CD4-positive, CD25-positive, alpha-beta regulatory T cell (primary cell): ENCODE data around the gene TTLL5. TPM values are rescaled to one million over a fixed set of nuclear protein-coding genes. Genes with fewer than 3 reads are reported as not detected.

Source experiments
- ATAC-seq, 2 donors: fragments of 150-1000 bp; cut with Tn5 transposase; one replicate each; pipeline ENCODE4 v1.10.0; 2021; ENCODE audit warnings: low read depth in 2 of 2, moderate number of reproducible peaks in 2 of 2, moderate library complexity in 1 of 2
- DNase-seq, 3 donors: peaks; one replicate each; pipeline versions ENCODE4 v3.0.0 to v3.0.0-alpha.2; 2012 to 2022; ENCODE audit warnings: mixed read lengths in 1 of 3
- H3K27ac ChIP-seq: one replicate; pipeline ENCODE4 v1.7.0; 2013; ENCODE audit warnings: mild to moderate bottlenecking, low read length; ENCODE audit not compliant: insufficient read depth, poor library complexity, severe bottlenecking
- H3K27me3 ChIP-seq: one replicate; pipeline ENCODE4 v1.7.0; 2013; ENCODE audit warnings: low read length; ENCODE audit not compliant: control insufficient read depth, insufficient read depth
- H3K36me3 ChIP-seq: one replicate; pipeline ENCODE4 v1.7.0; 2013; ENCODE audit warnings: mild to moderate bottlenecking, low read length, moderate library complexity; ENCODE audit not compliant: control insufficient read depth, insufficient read depth
- H3K4me1 ChIP-seq: 2 replicates; pipeline ENCODE4 v1.7.0; 2013; ENCODE audit warnings: mild to moderate bottlenecking, low read length; ENCODE audit not compliant: insufficient read depth, control insufficient read depth, poor library complexity, severe bottlenecking
- H3K4me3 ChIP-seq: one replicate; pipeline ENCODE4 v1.7.0; 2013; ENCODE audit warnings: low read depth, mild to moderate bottlenecking, low read length, moderate library complexity
- H3K9me3 ChIP-seq, 2 experiments: 1 replicate in 1 of 2; 2 replicates in 1 of 2; pipeline ENCODE4 v1.7.0; 2013; ENCODE audit warnings: low read length in 2 of 2, mild to moderate bottlenecking in 1 of 2, moderate library complexity in 1 of 2; ENCODE audit not compliant: control insufficient read depth in 2 of 2
- H3K27ac Mint-ChIP-seq, 3 donors: one replicate each; pipeline ENCODE4 v1.8.0; 2020 to 2022; ENCODE audit warnings: mild to moderate bottlenecking in 3 of 3, mixed read lengths in 3 of 3, moderate library complexity in 2 of 3
- H3K27me3 Mint-ChIP-seq: one replicate; pipeline ENCODE4 v1.8.0; 2022; ENCODE audit warnings: mild to moderate bottlenecking, mixed read lengths
- H3K36me3 Mint-ChIP-seq: one replicate; pipeline ENCODE4 v1.8.0; 2020; ENCODE audit warnings: mixed read lengths
- H3K4me1 Mint-ChIP-seq, 4 donors: one replicate each; pipeline ENCODE4 v1.8.0; 2020 to 2022; ENCODE audit warnings: mixed read lengths in 4 of 4, mild to moderate bottlenecking in 1 of 4
- H3K4me3 Mint-ChIP-seq, 4 donors: one replicate each; pipeline ENCODE4 v1.8.0; 2020 to 2022; ENCODE audit warnings: mild to moderate bottlenecking in 4 of 4, mixed read lengths in 4 of 4, moderate library complexity in 3 of 4
- H3K9me3 Mint-ChIP-seq, 7 donors: one replicate each; pipeline ENCODE4 v1.8.0; 2020 to 2022; ENCODE audit warnings: mixed read lengths in 7 of 7, mild to moderate bottlenecking in 3 of 7, moderate library complexity in 2 of 7
- polyA plus RNA-seq, 4 donors: library from polyadenylated mRNA; unstranded; fragments of 300-500 nt; fragmentation: Illumina TruSeq; gene quantifications; one replicate each; pipeline ENCODE4 v1.2.3, GENCODE V29; 2021
- total RNA-seq: library from RNA; stranded (reverse); gene quantifications from one replicate; pipeline ENCODE4 v1.2.3, GENCODE V29; 2022

TTLL5 gene
- total and polyA plus RNA-seq, 5 donors from 2014 or later = 4.9 to 39.2 (median 8.7) TPM

GRCh38 chr14:75879031-75879430 lies 218.0 kb downstream of the TTLL5 start:
- no peak for ATAC-seq
- H3K4me3 Mint-ChIP-seq = no peak overlapping the region
- peak in 1 of 3 donors; percentile 14 for DNase-seq
- Histone ChIP-seq H3K27ac (no peak overlapping the region), H3K9me3 (no peaks in the 10 kb centered on the region), H3K4me1 (no peaks in the 10 kb centered on the region), H3K36me3 (peaks cover 2% of the 10 kb centered on the region), H3K4me3 (no peak overlapping the region), H3K27me3 (no peaks in the 10 kb centered on the region)
- H3K27me3 Mint-ChIP-seq = no peaks in the 10 kb centered on the region
- H3K4me1 Mint-ChIP-seq = no peaks in the 10 kb centered on the region
- H3K27ac Mint-ChIP-seq = no peak overlapping the region
- no peaks in the 10 kb centered on the region for H3K9me3 Mint-ChIP-seq
- peaks cover 32% of the 10 kb centered on the region for H3K36me3 Mint-ChIP-seq

GRCh38 chr14:75880512-75880911 lies 219.5 kb downstream of the TTLL5 start:
- Mint-ChIP-seq H3K27ac (no peak overlapping the region), H3K36me3 (peaks cover 31% of the 10 kb centered on the region), H3K4me1 (no peaks in the 10 kb centered on the region), H3K9me3 (no peaks in the 10 kb centered on the region), H3K4me3 (no peak overlapping the region), H3K27me3 (no peaks in the 10 kb centered on the region)
- no peak overlapping the region for H3K27ac ChIP-seq
- no peaks in the 10 kb centered on the region for H3K27me3 ChIP-seq
- peaks cover 2% of the 10 kb centered on the region for H3K36me3 ChIP-seq
- no peak overlapping the region for H3K4me3 ChIP-seq
- H3K4me1 ChIP-seq = no peaks in the 10 kb centered on the region
- no peaks in the 10 kb centered on the region for H3K9me3 ChIP-seq
- ATAC-seq = no peak
- DNase-seq = peak in 1 of 3 donors; percentile 16

- DNase-seq (no peak), ATAC-seq (no peak)
- Histone ChIP-seq H3K9me3 (no peaks in the 10 kb centered on the region), H3K4me1 (no peaks in the 10 kb centered on the region), H3K27me3 (no peaks in the 10 kb centered on the region), H3K4me3 (no peak overlapping the region), H3K36me3 (peaks cover 2% of the 10 kb centered on the region), H3K27ac (no peak overlapping the region)
- Mint-ChIP-seq H3K36me3 (peaks cover 35% of the 10 kb centered on the region), H3K9me3 (no peaks in the 10 kb centered on the region), H3K4me3 (no peak overlapping the region), H3K27ac (no peak overlapping the region), H3K27me3 (no peaks in the 10 kb centered on the region), H3K4me1 (peaks cover 0 to 6% (median 0%) of the 10 kb centered on the region in 4 donors)
Measured at GRCh38 chr14:75881994-75882393, 220.9 kb downstream of the TTLL5 start.

- Histone ChIP-seq H3K4me3 (no peak overlapping the region), H3K27ac (no peak overlapping the region), H3K36me3 (peaks cover 2% of the 10 kb centered on the region), H3K9me3 (no peaks in the 10 kb centered on the region), H3K27me3 (no peaks in the 10 kb centered on the region), H3K4me1 (no peaks in the 10 kb centered on the region)
- no peaks in the 10 kb centered on the region for H3K27me3 Mint-ChIP-seq
- no peaks in the 10 kb centered on the region for H3K9me3 Mint-ChIP-seq
- H3K4me3 Mint-ChIP-seq = no peak overlapping the region
- ATAC-seq = no peak
- DNase-seq = no peak
- peaks cover 0 to 6% (median 0%) of the 10 kb centered on the region in 4 donors for H3K4me1 Mint-ChIP-seq
- H3K27ac Mint-ChIP-seq = no peak overlapping the region
- peaks cover 49% of the 10 kb centered on the region for H3K36me3 Mint-ChIP-seq
Measured at GRCh38 chr14:75884198-75884611, 223.2 kb downstream of the TTLL5 start.

- Histone ChIP-seq H3K4me1 (no peaks in the 10 kb centered on the region), H3K4me3 (no peak overlapping the region), H3K27me3 (no peaks in the 10 kb centered on the region), H3K36me3 (peaks cover 2% of the 10 kb centered on the region), H3K9me3 (no peaks in the 10 kb centered on the region), H3K27ac (no peak overlapping the region)
- Mint-ChIP-seq H3K4me3 (no peak overlapping the region), H3K9me3 (no peaks in the 10 kb centered on the region), H3K27ac (peak overlapping the region in 1 of 3 donors; percentile 23), H3K27me3 (no peaks in the 10 kb centered on the region), H3K36me3 (peaks cover 47% of the 10 kb centered on the region), H3K4me1 (peaks cover 0 to 6% (median 0%) of the 10 kb centered on the region in 4 donors)
- ATAC-seq (no peak), DNase-seq (no peak)
Measured at GRCh38 chr14:75885829-75886228, 224.8 kb downstream of the TTLL5 start.

GRCh38 chr14:75886636-75887348 lies 225.7 kb downstream of the TTLL5 start:
- ATAC-seq = no peak
- Histone ChIP-seq H3K4me1 (no peaks in the 10 kb centered on the region), H3K27ac (no peak overlapping the region), H3K9me3 (no peaks in the 10 kb centered on the region), H3K27me3 (no peaks in the 10 kb centered on the region), H3K4me3 (no peak overlapping the region), H3K36me3 (peaks cover 2% of the 10 kb centered on the region)
- H3K4me1 Mint-ChIP-seq = peaks cover 0 to 6% (median 0%) of the 10 kb centered on the region in 4 donors
- no peaks in the 10 kb centered on the region for H3K27me3 Mint-ChIP-seq
- no peak overlapping the region for H3K27ac Mint-ChIP-seq
- H3K36me3 Mint-ChIP-seq = peaks cover 53% of the 10 kb centered on the region
- no peak for DNase-seq
- H3K9me3 Mint-ChIP-seq = no peaks in the 10 kb centered on the region
- no peak overlapping the region for H3K4me3 Mint-ChIP-seq

- peaks cover 0 to 6% (median 0%) of the 10 kb centered on the region in 4 donors for H3K4me1 Mint-ChIP-seq
Measured at GRCh38 chr14:75888945-75889344, 227.9 kb downstream of the TTLL5 start.

GRCh38 chr14:75896341-75896740 lies 235.3 kb downstream of the TTLL5 start:
- no peaks in the 10 kb centered on the region for H3K4me1 Mint-ChIP-seq
- ATAC-seq (no peak), DNase-seq (no peak)
- no peaks in the 10 kb centered on the region for H3K9me3 ChIP-seq
- no peaks in the 10 kb centered on the region for H3K9me3 Mint-ChIP-seq
- no peaks in the 10 kb centered on the region for H3K4me1 ChIP-seq
- no peak overlapping the region for H3K27ac ChIP-seq
- H3K27ac Mint-ChIP-seq = no peak overlapping the region
- no peak overlapping the region for H3K4me3 ChIP-seq
- H3K4me3 Mint-ChIP-seq = no peak overlapping the region
- no peaks in the 10 kb centered on the region for H3K27me3 Mint-ChIP-seq
- H3K27me3 ChIP-seq = no peaks in the 10 kb centered on the region
- H3K36me3 Mint-ChIP-seq = peaks cover 2% of the 10 kb centered on the region
- no peaks in the 10 kb centered on the region for H3K36me3 ChIP-seq

More at GRCh38 chr14:75888945-75889344, 227.9 kb downstream of the TTLL5 start:
- Histone ChIP-seq H3K4me3 (no peak overlapping the region), H3K9me3 (no peaks in the 10 kb centered on the region), H3K4me1 (no peaks in the 10 kb centered on the region), H3K27me3 (no peaks in the 10 kb centered on the region), H3K36me3 (no peaks in the 10 kb centered on the region), H3K27ac (no peak overlapping the region)
- ATAC-seq = no peak
- Mint-ChIP-seq H3K4me3 (no peak overlapping the region), H3K27me3 (no peaks in the 10 kb centered on the region), H3K36me3 (peaks cover 35% of the 10 kb centered on the region), H3K9me3 (no peaks in the 10 kb centered on the region), H3K27ac (no peak overlapping the region)
- no peak for DNase-seq
